Liver (tissue), 9 donors: ENCODE data around the gene DGCR8. TPM values are rescaled to one million over a fixed set of nuclear protein-coding genes. Genes with fewer than 3 reads are reported as not detected.

Experiments used
- DNase-seq: peaks from one replicate; pipeline ENCODE4 v3.0.0-alpha.2; 2017; ENCODE audit warnings: low spot score
- H3K27ac ChIP-seq, 2 donors: one replicate each; pipeline ENCODE4 v1.7.0; 2013; ENCODE audit warnings: inconsistent platforms in 2 of 2, low read length in 2 of 2, control low read depth in 1 of 2, low read depth in 1 of 2, mild to moderate bottlenecking in 1 of 2
- H3K27me3 ChIP-seq, 4 donors: one replicate each; pipeline versions ENCODE4 v1.6.1 to v1.7.0; 2013; ENCODE audit warnings: low read length in 3 of 4, inconsistent platforms in 1 of 4, mild to moderate bottlenecking in 1 of 4, moderate library complexity in 1 of 4; ENCODE audit not compliant: control insufficient read depth in 4 of 4, insufficient read depth in 4 of 4
- H3K36me3 ChIP-seq, 4 donors: one replicate each; pipeline versions ENCODE4 v1.6.1 to v1.7.0; 2013; ENCODE audit warnings: low read length in 3 of 4, mild to moderate bottlenecking in 3 of 4, low read depth in 1 of 4, moderate library complexity in 1 of 4; ENCODE audit not compliant: control insufficient read depth in 4 of 4, insufficient read depth in 3 of 4
- H3K4me1 ChIP-seq, 4 donors: one replicate each; pipeline versions ENCODE4 v1.6.1 to v1.7.0; 2013; ENCODE audit warnings: low read length in 3 of 4, mild to moderate bottlenecking in 3 of 4, moderate library complexity in 1 of 4; ENCODE audit not compliant: control insufficient read depth in 4 of 4, insufficient read depth in 4 of 4
- H3K4me3 ChIP-seq, 3 donors: one replicate each; pipeline versions ENCODE4 v1.6.1 to v1.7.0; 2013; ENCODE audit warnings: low read length in 3 of 3, control low read depth in 1 of 3, low read depth in 1 of 3, mild to moderate bottlenecking in 1 of 3
- H3K9ac ChIP-seq, 2 donors: one replicate each; pipeline ENCODE4 v1.7.0; 2013; ENCODE audit warnings: low read length in 2 of 2, mild to moderate bottlenecking in 2 of 2, moderate library complexity in 2 of 2, control low read depth in 1 of 2, low read depth in 1 of 2
- H3K9me3 ChIP-seq, 4 donors: one replicate each; pipeline versions ENCODE4 v1.6.1 to v1.7.0; 2013; ENCODE audit warnings: low read length in 3 of 4; ENCODE audit not compliant: control insufficient read depth in 4 of 4
- EGR1 ChIP-seq, 2 donors: IDR thresholded peaks; 2 replicates each; pipeline ENCODE4 v1.6.1; 2016 to 2018; ENCODE audit warnings: antibody characterized with exemption in 2 of 2, low read depth in 2 of 2
- FOXA1 ChIP-seq: IDR thresholded peaks from 2 replicates; pipeline ENCODE4 v1.6.1; 2016; ENCODE audit warnings: antibody characterized with exemption
- FOXA2 ChIP-seq: IDR thresholded peaks from 2 replicates; pipeline ENCODE4 v1.6.1; 2016; ENCODE audit warnings: antibody characterized with exemption
- GABPA ChIP-seq, 2 donors: IDR thresholded peaks in 1 of 2; conservative IDR thresholded peaks in 1 of 2; 2 replicates each; pipeline ENCODE4 v1.6.1; 2016; ENCODE audit warnings: antibody characterized with exemption in 2 of 2, mild to moderate bottlenecking in 1 of 2, moderate library complexity in 1 of 2
- HNF4A ChIP-seq, 2 donors: conservative IDR thresholded peaks; 2 replicates each; pipeline ENCODE4 v1.6.1; 2016; ENCODE audit warnings: antibody characterized with exemption in 2 of 2, mild to moderate bottlenecking in 2 of 2
- HNF4G ChIP-seq: IDR thresholded peaks from 2 replicates; pipeline ENCODE4 v1.6.1; 2016; ENCODE audit warnings: antibody characterized with exemption
- JUND ChIP-seq, 2 donors: IDR thresholded peaks; 2 replicates each; pipeline ENCODE4 v1.6.1; 2016; ENCODE audit warnings: antibody characterized with exemption in 2 of 2
- NR2F2 ChIP-seq: IDR thresholded peaks from 2 replicates; pipeline ENCODE4 v1.6.1; 2016; ENCODE audit warnings: antibody characterized with exemption
- RAD21 ChIP-seq, 2 donors: IDR thresholded peaks; 2 replicates each; pipeline ENCODE4 v1.6.1; 2016; ENCODE audit warnings: antibody characterized with exemption in 2 of 2, mild to moderate bottlenecking in 2 of 2
- RXRA ChIP-seq, 2 donors: IDR thresholded peaks; 2 replicates each; pipeline ENCODE4 v1.6.1; 2017 to 2018; ENCODE audit warnings: antibody characterized with exemption in 2 of 2, mild to moderate bottlenecking in 1 of 2
- SP1 ChIP-seq: IDR thresholded peaks from 2 replicates; pipeline ENCODE4 v1.6.1; 2018; ENCODE audit warnings: antibody characterized with exemption, mild to moderate bottlenecking
- TAF1 ChIP-seq: conservative IDR thresholded peaks from 2 replicates; pipeline ENCODE4 v1.6.1; 2016; ENCODE audit warnings: antibody characterized with exemption, mild to moderate bottlenecking
- YY1 ChIP-seq: IDR thresholded peaks from 2 replicates; pipeline ENCODE4 v1.6.1; 2016; ENCODE audit warnings: antibody characterized with exemption, mild to moderate bottlenecking
- WGBS: extraction: QIAGEN DNeasy Blood & Tissue Kit; methylation state at CpG from one replicate; pipeline ENCODE4 v1.1.7; 2013; 5-methylcytosine and 5-hydroxymethylcytosine counted together
- polyA plus RNA-seq, 2 donors: library from polyadenylated mRNA; stranded (reverse) in 1 of 2; unstranded in 1 of 2; fragments of 200-250 nt in 1 of 2; fragments of >200 nt in 1 of 2; fragmentation: Nextera tagmentation in 1 of 2; extraction: Ambion mirVana in 1 of 2; gene quantifications; one replicate each; pipeline versions ENCODE4 v1.2.1 to v1.2.3, GENCODE V29; 2013 to 2015
- total RNA-seq, 2 donors: library from RNA; depleted of rRNA; stranded (reverse); fragments of >200 nt; gene quantifications; one replicate each; pipeline ENCODE4 v1.2.3, GENCODE V29; 2014
- TF ChIP-seq, protein P1 (sequence below): IDR thresholded peaks from 2 replicates; pipeline ENCODE4 v1.6.1; 2016; ENCODE audit warnings: antibody characterized with exemption
- TF ChIP-seq, protein P2 (sequence below): IDR thresholded peaks from 2 replicates; pipeline ENCODE4 v1.6.1; 2016; ENCODE audit warnings: antibody characterized with exemption
- TF ChIP-seq, protein P3 (sequence below): IDR thresholded peaks from 2 replicates; pipeline ENCODE4 v1.6.1; 2016; ENCODE audit warnings: antibody characterized with exemption
- TF ChIP-seq, protein P4 (sequence below): fragments of 150-350 bp; IDR thresholded peaks from 2 replicates; pipeline ENCODE4 v1.5.1; 2017; ENCODE audit warnings: improper control_type of control experiment, low read depth, low read length; ENCODE audit not compliant: missing input control
- donor health status: healthy.
- donor health status: healthy.
- donor health status: healthy.
- donor health status: healthy.
- donor health status: healthy.

Gene DGCR8
- total and polyA plus RNA-seq, 4 donors: 7.9 to 27.1 (median 15.8) TPM

DNA sequence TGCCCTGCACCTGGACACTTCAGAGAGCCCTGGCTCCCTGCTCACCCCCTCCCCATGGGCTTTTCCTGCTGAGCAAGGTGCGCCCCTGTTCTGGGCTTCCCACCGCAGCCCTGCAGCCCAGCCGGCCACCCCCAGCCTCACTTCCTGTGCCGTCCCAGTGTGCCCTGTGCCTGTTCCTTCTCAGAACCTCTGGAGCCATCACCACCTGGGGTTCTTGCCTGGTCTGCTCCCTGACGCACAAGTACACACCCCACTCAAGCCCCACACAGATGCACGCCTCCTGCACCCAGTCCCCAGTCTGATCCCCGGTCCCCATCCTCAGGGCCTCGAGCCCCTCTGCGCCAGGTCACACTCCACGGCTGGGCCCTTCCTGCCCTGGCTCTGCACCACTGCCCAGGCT is 23.9 kb upstream of the DGCR8 start (continued):
- TF ChIP-seq, protein P1, sequence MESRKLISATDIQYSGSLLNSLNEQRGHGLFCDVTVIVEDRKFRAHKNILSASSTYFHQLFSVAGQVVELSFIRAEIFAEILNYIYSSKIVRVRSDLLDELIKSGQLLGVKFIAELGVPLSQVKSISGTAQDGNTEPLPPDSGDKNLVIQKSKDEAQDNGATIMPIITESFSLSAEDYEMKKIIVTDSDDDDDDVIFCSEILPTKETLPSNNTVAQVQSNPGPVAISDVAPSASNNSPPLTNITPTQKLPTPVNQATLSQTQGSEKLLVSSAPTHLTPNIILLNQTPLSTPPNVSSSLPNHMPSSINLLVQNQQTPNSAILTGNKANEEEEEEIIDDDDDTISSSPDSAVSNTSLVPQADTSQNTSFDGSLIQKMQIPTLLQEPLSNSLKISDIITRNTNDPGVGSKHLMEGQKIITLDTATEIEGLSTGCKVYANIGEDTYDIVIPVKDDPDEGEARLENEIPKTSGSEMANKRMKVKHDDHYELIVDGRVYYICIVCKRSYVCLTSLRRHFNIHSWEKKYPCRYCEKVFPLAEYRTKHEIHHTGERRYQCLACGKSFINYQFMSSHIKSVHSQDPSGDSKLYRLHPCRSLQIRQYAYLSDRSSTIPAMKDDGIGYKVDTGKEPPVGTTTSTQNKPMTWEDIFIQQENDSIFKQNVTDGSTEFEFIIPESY: no peak
- no peak for TF ChIP-seq HNF4A (conservative IDR thresholded peaks at IDR 0.05)
- TF ChIP-seq, protein P2, sequence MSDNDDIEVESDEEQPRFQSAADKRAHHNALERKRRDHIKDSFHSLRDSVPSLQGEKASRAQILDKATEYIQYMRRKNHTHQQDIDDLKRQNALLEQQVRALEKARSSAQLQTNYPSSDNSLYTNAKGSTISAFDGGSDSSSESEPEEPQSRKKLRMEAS: no peak
- TF ChIP-seq FOXA1: no peak
- no peak for TF ChIP-seq EGR1 (IDR thresholded peaks at IDR 0.05; ENCODE audit: low read depth in 2 of 2)
- TF ChIP-seq RAD21 (IDR thresholded peaks at IDR 0.05): no peak
- no peak for TF ChIP-seq SP1
- TF ChIP-seq GABPA (IDR thresholded peaks at IDR 0.05 in 1 of 2, conservative IDR thresholded peaks at IDR 0.05 in 1 of 2): no peak
- TF ChIP-seq, protein P3, sequence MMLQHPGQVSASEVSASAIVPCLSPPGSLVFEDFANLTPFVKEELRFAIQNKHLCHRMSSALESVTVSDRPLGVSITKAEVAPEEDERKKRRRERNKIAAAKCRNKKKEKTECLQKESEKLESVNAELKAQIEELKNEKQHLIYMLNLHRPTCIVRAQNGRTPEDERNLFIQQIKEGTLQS: no peak
- TF ChIP-seq YY1: no peak

DNA sequence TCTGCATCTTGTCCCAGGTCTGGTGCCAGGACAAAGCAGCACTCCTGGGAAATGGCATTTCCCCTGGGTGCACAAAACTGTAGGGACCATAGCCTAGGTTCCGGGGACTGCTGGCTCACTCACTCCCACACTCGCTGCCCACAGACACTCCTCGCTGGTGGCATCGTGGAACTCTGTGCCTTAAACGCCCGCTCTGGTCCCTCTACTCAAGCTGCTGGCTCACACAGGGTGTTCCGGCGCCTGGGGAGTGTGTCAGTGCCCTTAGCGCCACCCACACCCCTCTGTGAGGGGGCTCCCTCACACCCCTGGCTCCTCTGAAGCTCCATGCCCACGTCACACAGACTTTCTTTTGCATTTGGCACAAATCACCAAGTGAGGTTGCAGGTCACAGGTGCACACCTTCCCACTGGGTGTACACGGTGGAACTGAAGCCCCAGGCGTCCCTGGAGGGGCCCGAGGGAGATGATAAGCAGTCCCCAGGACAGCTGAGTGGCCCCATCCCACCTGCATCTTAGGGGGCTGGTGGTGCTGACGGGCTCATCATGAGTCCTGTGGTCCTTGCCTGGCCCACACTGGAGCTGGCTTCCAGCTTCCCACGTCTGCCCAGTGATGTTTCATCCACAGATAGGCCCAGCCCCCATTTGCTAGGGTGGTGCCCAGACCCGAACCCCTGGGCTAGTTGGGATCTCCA is 23.2 kb upstream of the DGCR8 start:
- no peak overlapping the region for H3K27ac ChIP-seq

DNA sequence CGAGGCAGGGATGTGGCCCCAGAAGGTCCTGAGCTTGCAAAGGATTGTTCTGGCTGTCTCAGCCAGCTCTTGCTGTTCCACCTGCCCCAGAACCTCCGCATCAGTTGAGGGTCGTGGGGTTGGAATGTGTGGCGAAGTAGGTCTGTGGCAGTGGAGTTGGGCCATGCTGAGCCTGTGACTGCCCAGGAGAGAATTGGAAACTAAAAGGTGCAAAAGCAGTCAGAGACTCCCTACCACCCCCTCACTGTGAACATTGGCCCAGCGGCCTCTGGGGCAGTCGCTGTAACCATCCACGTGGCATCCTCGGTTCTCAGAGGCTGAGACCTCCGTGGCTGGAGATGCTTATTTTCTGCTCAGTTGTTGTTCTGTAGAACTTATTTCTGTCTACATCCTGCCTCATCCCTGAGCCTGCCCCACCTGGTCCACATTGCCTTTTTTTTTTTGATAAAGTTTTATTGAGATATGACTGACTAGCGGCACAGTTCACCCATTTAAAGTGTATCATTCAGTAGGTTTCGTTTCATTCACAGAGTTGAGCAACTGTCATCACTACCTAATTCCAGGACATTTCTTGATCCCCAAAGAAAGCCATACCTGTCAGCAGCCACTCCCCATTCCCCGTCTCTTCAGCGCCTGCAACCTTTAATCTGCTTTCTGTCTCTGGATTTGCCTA is 22.3 kb upstream of the DGCR8 start:
- 94% methylated on average over 13 of the region's 13 CpGs for WGBS
- Histone ChIP-seq H3K27me3 (no peaks in the 10 kb centered on the region), H3K36me3 (peaks cover 9 to 59% (median 23%) of the 10 kb centered on the region in 4 donors), H3K9ac (no peak overlapping the region), H3K9me3 (no peaks in the 10 kb centered on the region), H3K4me3 (no peak overlapping the region), H3K4me1 (no peaks in the 10 kb centered on the region), H3K27ac (no peak overlapping the region)
- no peak for DNase-seq
- no peak for TF ChIP-seq HNF4A (conservative IDR thresholded peaks at IDR 0.05)
- TF ChIP-seq, protein P1: no peak
- no peak for TF ChIP-seq YY1
- no peak for TF ChIP-seq EGR1 (IDR thresholded peaks at IDR 0.05; ENCODE audit: low read depth in 2 of 2)
- TF ChIP-seq HNF4G: no peak
- no peak for TF ChIP-seq FOXA2
- no peak for TF ChIP-seq RAD21 (IDR thresholded peaks at IDR 0.05)
- no peak for TF ChIP-seq NR2F2
- no peak for TF ChIP-seq RXRA (IDR thresholded peaks at IDR 0.05)
- TF ChIP-seq FOXA1: no peak
- no peak for TF ChIP-seq SP1
- TF ChIP-seq TAF1: no peak
- no peak for TF ChIP-seq JUND (IDR thresholded peaks at IDR 0.05)
- TF ChIP-seq, protein P3: no peak
- TF ChIP-seq, protein P4, sequence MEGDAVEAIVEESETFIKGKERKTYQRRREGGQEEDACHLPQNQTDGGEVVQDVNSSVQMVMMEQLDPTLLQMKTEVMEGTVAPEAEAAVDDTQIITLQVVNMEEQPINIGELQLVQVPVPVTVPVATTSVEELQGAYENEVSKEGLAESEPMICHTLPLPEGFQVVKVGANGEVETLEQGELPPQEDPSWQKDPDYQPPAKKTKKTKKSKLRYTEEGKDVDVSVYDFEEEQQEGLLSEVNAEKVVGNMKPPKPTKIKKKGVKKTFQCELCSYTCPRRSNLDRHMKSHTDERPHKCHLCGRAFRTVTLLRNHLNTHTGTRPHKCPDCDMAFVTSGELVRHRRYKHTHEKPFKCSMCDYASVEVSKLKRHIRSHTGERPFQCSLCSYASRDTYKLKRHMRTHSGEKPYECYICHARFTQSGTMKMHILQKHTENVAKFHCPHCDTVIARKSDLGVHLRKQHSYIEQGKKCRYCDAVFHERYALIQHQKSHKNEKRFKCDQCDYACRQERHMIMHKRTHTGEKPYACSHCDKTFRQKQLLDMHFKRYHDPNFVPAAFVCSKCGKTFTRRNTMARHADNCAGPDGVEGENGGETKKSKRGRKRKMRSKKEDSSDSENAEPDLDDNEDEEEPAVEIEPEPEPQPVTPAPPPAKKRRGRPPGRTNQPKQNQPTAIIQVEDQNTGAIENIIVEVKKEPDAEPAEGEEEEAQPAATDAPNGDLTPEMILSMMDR: no peak

More for the DNA sequence above, 23.2 kb upstream of the DGCR8 start:
- DNase-seq: no peak
- WGBS: 96% methylated on average over 16 of the region's 16 CpGs
- no peaks in the 10 kb centered on the region for H3K4me1 ChIP-seq
- H3K36me3 ChIP-seq: peaks cover 10 to 57% (median 21%) of the 10 kb centered on the region in 4 donors
- no peaks in the 10 kb centered on the region for H3K9me3 ChIP-seq
- no peaks in the 10 kb centered on the region for H3K27me3 ChIP-seq
- no peak for TF ChIP-seq YY1
- TF ChIP-seq JUND (IDR thresholded peaks at IDR 0.05): no peak
- TF ChIP-seq RAD21 (IDR thresholded peaks at IDR 0.05): no peak
- no peak for TF ChIP-seq RXRA (IDR thresholded peaks at IDR 0.05)
- TF ChIP-seq EGR1 (IDR thresholded peaks at IDR 0.05; ENCODE audit: low read depth in 2 of 2): no peak
- no peak for TF ChIP-seq SP1
- no peak for TF ChIP-seq NR2F2
- no peak for TF ChIP-seq HNF4G
- TF ChIP-seq, protein P2: no peak
- no peak overlapping the region for H3K4me3 ChIP-seq
- no peak overlapping the region for H3K9ac ChIP-seq
